ENCODE data around the gene DMXL1.
"Not testable (repeated sequence)": the region's sequence is repeated elsewhere in the genome, so short reads cannot be mapped to it uniquely, and the experiment has no call there.

DMXL1 gene

DNA sequence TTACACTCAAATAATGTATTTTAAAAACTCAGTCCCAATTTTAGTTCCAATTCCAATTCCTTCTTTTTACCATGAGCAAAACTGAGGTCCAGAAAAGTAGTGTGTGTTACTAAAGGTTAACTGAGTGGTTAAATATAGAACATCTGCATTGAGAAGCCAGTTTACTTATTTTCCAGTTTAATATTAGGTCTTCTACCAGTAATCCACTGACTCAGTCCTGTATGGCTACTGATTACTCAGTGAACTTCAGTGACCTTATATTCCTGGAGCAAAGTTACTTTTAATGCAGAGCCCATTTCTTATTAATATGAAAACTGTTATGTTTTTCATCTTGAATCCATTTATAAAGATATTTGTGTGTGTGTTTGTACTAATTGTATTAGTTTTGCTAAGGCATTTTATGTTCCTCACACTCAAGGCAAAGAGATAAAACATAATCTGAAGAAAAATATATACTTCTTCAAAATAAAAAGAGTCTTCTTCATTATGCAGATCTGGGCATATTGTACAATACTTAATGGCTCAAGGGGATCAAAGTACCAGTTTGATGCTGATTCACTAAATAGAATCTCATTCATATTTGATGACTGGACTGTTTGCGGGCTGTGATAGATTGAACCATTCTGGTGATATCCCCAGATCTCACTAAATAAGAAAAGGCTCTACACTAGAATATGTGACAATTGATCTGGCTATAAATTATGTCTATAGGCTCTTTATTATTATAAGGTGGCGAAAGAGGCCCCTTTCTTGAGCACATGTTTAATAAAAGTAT lies 60.8 kb downstream of the DMXL1 start:
- H3K4me3 ChIP-seq (ENCODE audit: severe bottlenecking) = no peak overlapping the region
- H3K27me3 ChIP-seq (ENCODE audit: insufficient read depth, poor library complexity, severe bottlenecking) = no peaks in the 10 kb centered on the region
- no peaks in the 10 kb centered on the region for H3K4me1 ChIP-seq (ENCODE audit: insufficient read depth, poor library complexity, severe bottlenecking)
- ATAC-seq (ENCODE audit: low read depth) (no peak), DNase-seq (ENCODE audit: low spot score) (no peak)
- TF ChIP-seq, protein P1, sequence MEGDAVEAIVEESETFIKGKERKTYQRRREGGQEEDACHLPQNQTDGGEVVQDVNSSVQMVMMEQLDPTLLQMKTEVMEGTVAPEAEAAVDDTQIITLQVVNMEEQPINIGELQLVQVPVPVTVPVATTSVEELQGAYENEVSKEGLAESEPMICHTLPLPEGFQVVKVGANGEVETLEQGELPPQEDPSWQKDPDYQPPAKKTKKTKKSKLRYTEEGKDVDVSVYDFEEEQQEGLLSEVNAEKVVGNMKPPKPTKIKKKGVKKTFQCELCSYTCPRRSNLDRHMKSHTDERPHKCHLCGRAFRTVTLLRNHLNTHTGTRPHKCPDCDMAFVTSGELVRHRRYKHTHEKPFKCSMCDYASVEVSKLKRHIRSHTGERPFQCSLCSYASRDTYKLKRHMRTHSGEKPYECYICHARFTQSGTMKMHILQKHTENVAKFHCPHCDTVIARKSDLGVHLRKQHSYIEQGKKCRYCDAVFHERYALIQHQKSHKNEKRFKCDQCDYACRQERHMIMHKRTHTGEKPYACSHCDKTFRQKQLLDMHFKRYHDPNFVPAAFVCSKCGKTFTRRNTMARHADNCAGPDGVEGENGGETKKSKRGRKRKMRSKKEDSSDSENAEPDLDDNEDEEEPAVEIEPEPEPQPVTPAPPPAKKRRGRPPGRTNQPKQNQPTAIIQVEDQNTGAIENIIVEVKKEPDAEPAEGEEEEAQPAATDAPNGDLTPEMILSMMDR (IDR thresholded peaks at IDR 0.05; ENCODE audit: poor library complexity, severe bottlenecking) = no peak
- no peak overlapping the region for H3K27ac ChIP-seq (ENCODE audit: poor library complexity, severe bottlenecking)
- H3K9me3 ChIP-seq (ENCODE audit: severe bottlenecking) = no peaks in the 10 kb centered on the region
- peaks cover 17% of the 10 kb centered on the region; the same call in 1 of the 2 replicates for H3K36me3 ChIP-seq (ENCODE audit: low read depth)

DNA sequence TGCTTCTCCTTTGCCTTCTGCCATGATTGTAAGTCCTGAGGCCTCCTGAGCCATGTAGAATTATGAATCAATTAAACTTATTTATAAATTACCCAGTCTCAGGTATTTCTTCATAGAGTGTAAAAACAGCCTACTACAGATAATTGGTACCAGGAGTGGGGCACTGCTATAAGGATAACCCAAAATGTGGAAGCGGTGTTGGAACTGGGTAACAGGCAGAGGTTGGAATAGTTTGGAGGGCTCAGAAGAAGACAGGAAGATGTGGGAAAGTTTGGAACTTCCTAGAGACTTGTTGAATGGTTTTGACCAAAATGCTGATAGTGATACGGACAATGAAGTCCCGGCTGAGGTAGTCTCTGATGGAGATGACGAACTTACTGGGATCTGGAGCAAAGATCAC lies 64.9 kb downstream of the DMXL1 start:
- DNase-seq (ENCODE audit: low spot score); H3K9me3 ChIP-seq (ENCODE audit: severe bottlenecking); ATAC-seq (ENCODE audit: low read depth); H3K4me1 ChIP-seq (ENCODE audit: insufficient read depth, poor library complexity, severe bottlenecking); H3K27me3 ChIP-seq (ENCODE audit: insufficient read depth, poor library complexity, severe bottlenecking); H3K4me3 ChIP-seq (ENCODE audit: severe bottlenecking); H3K27ac ChIP-seq (ENCODE audit: poor library complexity, severe bottlenecking): not testable (repeated sequence)
- peaks cover 20% of the 10 kb centered on the region; the same call in 1 of the 2 replicates for H3K36me3 ChIP-seq (ENCODE audit: low read depth)

DNA sequence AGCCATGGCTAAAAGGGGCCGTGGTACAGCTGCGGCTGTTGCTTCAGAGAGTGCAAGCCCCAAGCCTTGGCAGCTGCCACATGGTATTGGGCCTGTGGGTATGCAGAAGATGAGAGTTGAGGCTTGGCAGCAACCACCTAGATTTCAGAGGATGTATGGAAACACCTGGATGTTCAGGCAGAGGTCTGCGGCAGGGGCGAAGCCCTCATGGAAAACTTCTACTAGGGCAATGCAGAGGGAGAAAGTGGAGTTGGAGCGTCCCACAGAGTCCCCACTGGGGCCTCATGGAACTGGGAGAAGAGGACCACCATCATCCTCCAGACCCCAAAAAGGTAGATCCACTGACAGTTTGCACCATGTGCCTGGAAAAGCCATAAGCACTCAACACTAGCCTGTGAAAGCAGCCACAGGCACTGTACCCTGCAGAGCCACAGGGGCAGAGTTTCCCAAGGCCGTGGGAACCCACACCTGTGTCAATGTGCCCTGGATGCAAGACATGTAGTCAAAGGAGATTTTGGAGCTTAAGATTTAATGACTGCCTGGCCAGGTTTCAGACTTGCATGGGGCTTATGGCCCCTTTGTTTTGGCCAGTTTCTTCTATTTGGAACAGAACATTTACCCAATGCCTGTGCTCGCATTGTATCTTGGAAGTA lies 65.9 kb downstream of the DMXL1 start:
- Histone ChIP-seq H3K27ac (ENCODE audit: poor library complexity, severe bottlenecking) (no peak overlapping the region), H3K36me3 (ENCODE audit: low read depth) (peaks cover 20% of the 10 kb centered on the region; the same call in 1 of the 2 replicates), H3K4me3 (ENCODE audit: severe bottlenecking) (no peak overlapping the region), H3K4me1 (ENCODE audit: insufficient read depth, poor library complexity, severe bottlenecking) (no peaks in the 10 kb centered on the region), H3K27me3 (ENCODE audit: insufficient read depth, poor library complexity, severe bottlenecking) (no peaks in the 10 kb centered on the region), H3K9me3 (ENCODE audit: severe bottlenecking) (no peaks in the 10 kb centered on the region)
- DNase-seq (ENCODE audit: low spot score) (no peak), ATAC-seq (ENCODE audit: low read depth) (no peak)
- TF ChIP-seq, protein P1 (IDR thresholded peaks at IDR 0.05; ENCODE audit: poor library complexity, severe bottlenecking) = no peak

DNA sequence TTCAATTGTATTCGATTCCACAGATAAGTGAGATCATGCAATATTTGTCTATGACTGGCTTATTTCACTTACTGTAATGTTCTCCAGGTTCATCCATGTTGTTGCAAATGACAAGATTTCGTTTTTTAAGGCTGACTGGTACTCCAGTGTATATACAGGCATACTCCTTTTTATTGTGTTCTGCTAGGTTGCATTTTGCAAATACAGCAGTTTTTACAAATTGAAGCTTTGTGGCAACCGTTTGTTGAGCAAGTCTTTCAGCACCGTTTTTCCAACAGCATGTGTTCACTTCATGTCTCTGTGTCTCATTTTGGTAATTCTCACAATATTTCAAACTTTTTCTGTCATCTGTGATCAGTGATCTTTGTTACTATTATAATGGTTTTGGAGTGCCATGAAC lies 82.7 kb downstream of the DMXL1 start:
- Histone ChIP-seq H3K27ac (ENCODE audit: poor library complexity, severe bottlenecking) (no peak overlapping the region), H3K4me3 (ENCODE audit: severe bottlenecking) (no peak overlapping the region), H3K36me3 (ENCODE audit: low read depth) (peaks cover 23% of the 10 kb centered on the region), H3K4me1 (ENCODE audit: insufficient read depth, poor library complexity, severe bottlenecking) (no peaks in the 10 kb centered on the region), H3K9me3 (ENCODE audit: severe bottlenecking) (no peaks in the 10 kb centered on the region), H3K27me3 (ENCODE audit: insufficient read depth, poor library complexity, severe bottlenecking) (no peaks in the 10 kb centered on the region)
- no peak for DNase-seq (ENCODE audit: low spot score)
- no peak for ATAC-seq (ENCODE audit: low read depth)
- TF ChIP-seq, protein P1 (IDR thresholded peaks at IDR 0.05; ENCODE audit: poor library complexity, severe bottlenecking) = no peak

DNA sequence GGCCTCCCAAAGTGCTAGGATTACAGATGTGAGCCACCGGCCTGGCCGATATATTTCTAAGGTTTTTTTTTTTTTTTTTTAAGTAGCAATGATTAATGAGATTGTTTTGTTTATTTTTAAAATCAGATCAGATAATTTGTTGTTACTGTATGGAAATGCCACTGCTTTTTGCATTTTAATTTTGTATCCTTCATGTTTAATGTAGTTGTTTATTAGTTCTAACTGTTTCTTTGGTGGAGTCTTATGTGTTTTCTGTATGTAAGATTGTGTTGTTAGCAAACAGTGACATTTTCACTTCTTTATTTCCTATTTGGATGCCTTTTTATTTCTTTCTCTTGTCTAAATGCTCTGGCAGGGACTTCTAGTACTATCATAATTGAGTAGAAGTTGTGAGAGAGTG lies 87.3 kb downstream of the DMXL1 start:
- TF ChIP-seq, protein P1 (IDR thresholded peaks at IDR 0.05; ENCODE audit: poor library complexity, severe bottlenecking) = no peak
- Histone ChIP-seq H3K4me1 (ENCODE audit: insufficient read depth, poor library complexity, severe bottlenecking) (no peaks in the 10 kb centered on the region), H3K4me3 (ENCODE audit: severe bottlenecking) (no peak overlapping the region), H3K27me3 (ENCODE audit: insufficient read depth, poor library complexity, severe bottlenecking) (no peaks in the 10 kb centered on the region), H3K27ac (ENCODE audit: poor library complexity, severe bottlenecking) (no peak overlapping the region), H3K36me3 (ENCODE audit: low read depth) (no peaks in the 10 kb centered on the region; the same call in 1 of the 2 replicates), H3K9me3 (ENCODE audit: severe bottlenecking) (no peaks in the 10 kb centered on the region)
- DNase-seq (ENCODE audit: low spot score) (no peak), ATAC-seq (ENCODE audit: low read depth) (no peak)

All from RWPE2 (cell line).